Measurements from ENCODE around the gene TM9SF1. TPM values are rescaled to one million over a fixed set of nuclear protein-coding genes. Genes with fewer than 3 reads are reported as not detected.

Gene TM9SF1
- total and polyA plus RNA-seq, 9 of the 15 experiments (the other 6 are each of a cell fraction or from before 2014, with no cell fraction given): 5.3 to 20.3 (median 11.8) TPM

DNA sequence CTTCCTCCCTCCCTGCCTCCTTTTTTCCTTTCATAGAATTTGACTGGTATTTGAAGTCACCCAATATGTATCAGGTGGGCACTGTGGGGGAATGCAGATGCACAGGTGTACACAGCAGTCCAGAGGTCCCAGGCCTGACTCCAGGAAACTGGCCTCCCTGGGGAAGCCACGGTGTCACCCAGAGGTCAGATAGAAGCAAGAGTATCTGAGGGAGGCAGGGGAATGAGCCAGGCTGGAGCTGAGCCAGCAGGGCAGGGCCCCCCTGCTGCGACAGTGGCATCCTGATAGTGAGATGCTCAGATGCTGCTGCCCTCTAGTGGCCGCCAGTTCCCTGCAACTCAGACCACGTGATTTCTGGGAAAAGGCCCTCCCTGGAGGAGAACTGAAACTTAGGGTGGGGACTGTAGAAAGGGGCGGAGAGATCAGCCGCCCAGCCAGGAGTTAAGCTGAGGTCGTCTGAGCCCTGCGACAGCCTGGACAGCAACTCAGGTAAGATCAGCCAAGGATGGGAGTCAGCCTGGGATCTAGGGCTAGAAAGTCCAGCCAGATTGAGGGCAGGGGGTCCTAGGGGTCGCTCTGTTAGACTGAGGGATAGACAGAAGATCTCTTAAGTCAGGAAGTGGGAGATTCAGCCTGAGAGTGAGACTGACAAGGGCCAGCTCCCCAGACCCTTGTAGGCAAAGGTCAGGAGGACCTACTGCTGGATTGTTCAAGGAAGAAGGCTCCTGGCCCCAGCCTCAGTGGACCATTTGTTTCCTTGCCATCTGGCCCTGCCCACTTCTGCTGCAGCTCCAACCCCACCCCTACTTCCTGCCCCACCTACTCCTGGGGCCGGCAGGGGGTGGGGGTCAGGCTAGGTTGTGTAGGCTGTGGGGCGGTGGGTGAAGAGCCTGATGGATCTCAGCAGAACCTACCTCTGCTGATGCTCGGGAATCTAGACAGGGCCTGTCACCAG lies 34.1 kb downstream of the TM9SF1 start, which contains the start of gene IRF9 (continued):
- TF ChIP-seq LCOR (CRISPR knock-in tag; IDR thresholded peaks at IDR 0.05): peak; percentile 76
- peak; percentile 37 for TF ChIP-seq KDM5B (IDR thresholded peaks at IDR 0.05; ENCODE audit: insufficient replicate concordance, low read depth, low read length)
- TF ChIP-seq, protein P1, sequence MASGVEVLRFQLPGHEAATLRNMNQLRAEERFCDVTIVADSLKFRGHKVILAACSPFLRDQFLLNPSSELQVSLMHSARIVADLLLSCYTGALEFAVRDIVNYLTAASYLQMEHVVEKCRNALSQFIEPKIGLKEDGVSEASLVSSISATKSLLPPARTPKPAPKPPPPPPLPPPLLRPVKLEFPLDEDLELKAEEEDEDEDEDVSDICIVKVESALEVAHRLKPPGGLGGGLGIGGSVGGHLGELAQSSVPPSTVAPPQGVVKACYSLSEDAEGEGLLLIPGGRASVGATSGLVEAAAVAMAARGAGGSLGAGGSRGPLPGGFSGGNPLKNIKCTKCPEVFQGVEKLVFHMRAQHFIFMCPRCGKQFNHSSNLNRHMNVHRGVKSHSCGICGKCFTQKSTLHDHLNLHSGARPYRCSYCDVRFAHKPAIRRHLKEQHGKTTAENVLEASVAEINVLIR (CRISPR knock-in tag; IDR thresholded peaks at IDR 0.05): no peak
- TF ChIP-seq MCM7 (IDR thresholded peaks at IDR 0.05): no peak
- TF ChIP-seq HDAC8 (tag; IDR thresholded peaks at IDR 0.05): no peak
- TF ChIP-seq WHSC1 (IDR thresholded peaks at IDR 0.05; ENCODE audit: low read length): no peak
- peak; percentile 33 to 41; a peak in 2 of 4 replicates for TF ChIP-seq TEAD1 (CRISPR knock-in tag; IDR thresholded peaks at IDR 0.05)
- TF ChIP-seq ZNF384 (IDR thresholded peaks at IDR 0.05; ENCODE audit: low read depth, low read length): no peak
- no peak for TF ChIP-seq TCF7 (IDR thresholded peaks at IDR 0.05; ENCODE audit: borderline replicate concordance)
- 0 out of 2 replicates have a peak, but pooled peaks have one; percentile 16 for TF ChIP-seq LEF1 (IDR thresholded peaks at IDR 0.05)
- TF ChIP-seq, protein P2, sequence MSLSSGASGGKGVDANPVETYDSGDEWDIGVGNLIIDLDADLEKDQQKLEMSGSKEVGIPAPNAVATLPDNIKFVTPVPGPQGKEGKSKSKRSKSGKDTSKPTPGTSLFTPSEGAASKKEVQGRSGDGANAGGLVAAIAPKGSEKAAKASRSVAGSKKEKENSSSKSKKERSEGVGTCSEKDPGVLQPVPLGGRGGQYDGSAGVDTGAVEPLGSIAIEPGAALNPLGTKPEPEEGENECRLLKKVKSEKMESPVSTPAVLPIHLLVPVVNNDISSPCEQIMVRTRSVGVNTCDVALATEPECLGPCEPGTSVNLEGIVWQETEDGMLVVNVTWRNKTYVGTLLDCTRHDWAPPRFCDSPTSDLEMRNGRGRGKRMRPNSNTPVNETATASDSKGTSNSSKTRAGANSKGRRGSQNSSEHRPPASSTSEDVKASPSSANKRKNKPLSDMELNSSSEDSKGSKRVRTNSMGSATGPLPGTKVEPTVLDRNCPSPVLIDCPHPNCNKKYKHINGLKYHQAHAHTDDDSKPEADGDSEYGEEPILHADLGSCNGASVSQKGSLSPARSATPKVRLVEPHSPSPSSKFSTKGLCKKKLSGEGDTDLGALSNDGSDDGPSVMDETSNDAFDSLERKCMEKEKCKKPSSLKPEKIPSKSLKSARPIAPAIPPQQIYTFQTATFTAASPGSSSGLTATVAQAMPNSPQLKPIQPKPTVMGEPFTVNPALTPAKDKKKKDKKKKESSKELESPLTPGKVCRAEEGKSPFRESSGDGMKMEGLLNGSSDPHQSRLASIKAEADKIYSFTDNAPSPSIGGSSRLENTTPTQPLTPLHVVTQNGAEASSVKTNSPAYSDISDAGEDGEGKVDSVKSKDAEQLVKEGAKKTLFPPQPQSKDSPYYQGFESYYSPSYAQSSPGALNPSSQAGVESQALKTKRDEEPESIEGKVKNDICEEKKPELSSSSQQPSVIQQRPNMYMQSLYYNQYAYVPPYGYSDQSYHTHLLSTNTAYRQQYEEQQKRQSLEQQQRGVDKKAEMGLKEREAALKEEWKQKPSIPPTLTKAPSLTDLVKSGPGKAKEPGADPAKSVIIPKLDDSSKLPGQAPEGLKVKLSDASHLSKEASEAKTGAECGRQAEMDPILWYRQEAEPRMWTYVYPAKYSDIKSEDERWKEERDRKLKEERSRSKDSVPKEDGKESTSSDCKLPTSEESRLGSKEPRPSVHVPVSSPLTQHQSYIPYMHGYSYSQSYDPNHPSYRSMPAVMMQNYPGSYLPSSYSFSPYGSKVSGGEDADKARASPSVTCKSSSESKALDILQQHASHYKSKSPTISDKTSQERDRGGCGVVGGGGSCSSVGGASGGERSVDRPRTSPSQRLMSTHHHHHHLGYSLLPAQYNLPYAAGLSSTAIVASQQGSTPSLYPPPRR (CRISPR knock-in tag; IDR thresholded peaks at IDR 0.05; ENCODE audit: borderline replicate concordance): no peak
- no peak for TF ChIP-seq FUS (optimal IDR thresholded peaks at IDR 0.05; ENCODE audit: low read depth, low read length)
- peak in 1 of 2 experiments; percentile 41; a peak in 1 of 4 replicates for TF ChIP-seq SIN3A (IDR thresholded peaks at IDR 0.05; ENCODE audit: borderline replicate concordance in 2 of 2, control insufficient read depth in 1 of 2, low read depth in 2 of 2, low read length in 2 of 2)
- TF ChIP-seq, protein P3, sequence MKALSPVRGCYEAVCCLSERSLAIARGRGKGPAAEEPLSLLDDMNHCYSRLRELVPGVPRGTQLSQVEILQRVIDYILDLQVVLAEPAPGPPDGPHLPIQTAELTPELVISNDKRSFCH (CRISPR knock-in tag; IDR thresholded peaks at IDR 0.05): no peak
- TF ChIP-seq, protein P3 (tag; IDR thresholded peaks at IDR 0.05): peak; percentile 14; the same call in 1 of the 2 replicates
- TF ChIP-seq, protein P4, sequence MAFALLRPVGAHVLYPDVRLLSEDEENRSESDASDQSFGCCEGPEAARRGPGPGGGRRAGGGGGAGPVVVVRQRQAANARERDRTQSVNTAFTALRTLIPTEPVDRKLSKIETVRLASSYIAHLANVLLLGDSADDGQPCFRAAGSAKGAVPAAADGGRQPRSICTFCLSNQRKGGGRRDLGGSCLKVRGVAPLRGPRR (CRISPR knock-in tag; IDR thresholded peaks at IDR 0.05): no peak
- no peak for TF ChIP-seq BRCA1 (IDR thresholded peaks at IDR 0.05)
- TF ChIP-seq BRCA1 (CRISPR knock-in tag; IDR thresholded peaks at IDR 0.05): no peak
- TF ChIP-seq SMAD3 (CRISPR knock-in tag; conservative IDR thresholded peaks at IDR 0.05): 0 out of 2 replicates have a peak, but pooled peaks have one; percentile 5
- peak; percentile 58 for TF ChIP-seq NEUROD1 (IDR thresholded peaks at IDR 0.05; ENCODE audit: borderline replicate concordance, low read depth, low read length, partially characterized antibody)
